PC-3 (cell line): Measurements from ENCODE around the gene FCHO2. TPM values are rescaled to one million over a fixed set of nuclear protein-coding genes. Genes with fewer than 3 reads are reported as not detected.

Experiments used
- total RNA-seq: library from RNA; depleted of rRNA; stranded (reverse); fragments of >200 nt; gene quantifications from 2 replicates; pipeline ENCODE4 v1.2.3, GENCODE V29; 2014; rRNA removed

Gene FCHO2
- total RNA-seq, 1 experiment from 2014 or later: 5.9 TPM

Other genes starting within 250 kb of the FCHO2 start
- 187 and 197 TPM in 2 replicates for gene TNPO1, start 139.4 kb upstream of the FCHO2 start, total RNA-seq
- 1.8 and 2.4 TPM in 2 replicates for gene TMEM171, start 164.5 kb downstream of the FCHO2 start, total RNA-seq
- gene TMEM174, start 217.2 kb downstream of the FCHO2 start, total RNA-seq: not detected in 2 replicates